PC-3 (cell line): Measurements from ENCODE around the gene TXNIP. TPM values are rescaled to one million over a fixed set of nuclear protein-coding genes. Genes with fewer than 3 reads are reported as not detected.

Experiments used
- ATAC-seq: fragments of 200-7000 bp; cut with Tn5 transposase; 2 replicates; pipeline ENCODE4 v1.9.1; 2020; ENCODE audit warnings: mild to moderate bottlenecking, moderate library complexity
- BruUV-seq: library from RNA; stranded (reverse); fragments of 400-500 nt; replicated peaks from 2 replicates; lab custom pipeline; 2021; lab: Mats Ljungman, UMichigan
- CTCF ChIA-PET: fragments of 300-600 bp; sonication (Branson Sonifier 250); formaldehyde crosslinking; loops from one replicate; lab custom pipeline; 2022; ENCODE audit warnings: antibody characterized with exemption; lab: Charles Lee
- POLR2A ChIA-PET: fragments of 300-600 bp; sonication (Branson Sonifier 250); formaldehyde crosslinking; loops from one replicate; lab custom pipeline; 2022; ENCODE audit warnings: antibody characterized with exemption; ENCODE audit not compliant: unreplicated experiment; lab: Charles Lee
- DNase-seq: peaks from one replicate; pipeline ENCODE4 v3.0.0-alpha.2; 2015
- H2AFZ ChIP-seq: fragments of 300-600 bp; sonication (generic); 2 replicates; pipeline ENCODE4 v1.6.0; 2016; ENCODE audit warnings: antibody characterized with exemption, low read length
- H3F3A ChIP-seq: fragments of 300-600 bp; sonication (generic); one replicate; pipeline ENCODE4 v1.6.0; 2017; ENCODE audit warnings: antibody characterized with exemption, low read length, control low read depth, mild to moderate bottlenecking; ENCODE audit not compliant: unreplicated experiment
- H3K27ac ChIP-seq: fragments of 300-600 bp; sonication (generic); 2 replicates; pipeline ENCODE4 v1.5.1; 2016; ENCODE audit warnings: mild to moderate bottlenecking, low read length
- H3K27me3 ChIP-seq: fragments of 300-600 bp; sonication (generic); 2 replicates; pipeline ENCODE4 v1.6.1; 2016; ENCODE audit warnings: low read length, mixed read lengths
- H3K36me3 ChIP-seq: fragments of 300-600 bp; sonication (generic); 2 replicates; pipeline ENCODE4 v1.6.1; 2016; ENCODE audit warnings: low read depth, mixed run types, low read length, mixed read lengths
- H3K4me1 ChIP-seq: fragments of 300-600 bp; sonication (generic); 2 replicates; pipeline ENCODE4 v1.5.1; 2016; ENCODE audit warnings: low read length; ENCODE audit not compliant: insufficient read depth
- H3K4me2 ChIP-seq: fragments of 300-600 bp; sonication (generic); 2 replicates; pipeline ENCODE4 v1.6.0; 2016; ENCODE audit warnings: low read length
- H3K4me3 ChIP-seq: fragments of 300-600 bp; sonication (generic); 2 replicates; pipeline ENCODE4 v1.5.1; 2016; ENCODE audit warnings: mild to moderate bottlenecking, low read length, mixed read lengths
- H3K79me2 ChIP-seq: fragments of 300-600 bp; sonication (generic); 2 replicates; pipeline ENCODE4 v1.6.1; 2017; ENCODE audit warnings: low read length, mixed read lengths
- H3K9ac ChIP-seq: fragments of 300-600 bp; sonication (generic); 2 replicates; pipeline ENCODE4 v1.6.0; 2016; ENCODE audit warnings: mild to moderate bottlenecking, low read length
- H3K9me2 ChIP-seq: fragments of 300-600 bp; sonication (generic); replicated peaks from 2 replicates; pipeline ENCODE4 v1.6.1; 2016; ENCODE audit warnings: mixed run types, low read length, mixed read lengths
- H3K9me3 ChIP-seq: fragments of 300-600 bp; sonication (generic); 2 replicates; pipeline ENCODE4 v1.6.1; 2016; ENCODE audit warnings: low read length, mixed read lengths
- H4K20me1 ChIP-seq: fragments of 300-600 bp; sonication (generic); 2 replicates; pipeline ENCODE4 v1.6.1; 2016; ENCODE audit warnings: low read length, mixed read lengths
- CTCF ChIP-seq: fragments of 300-600 bp; sonication (generic); conservative IDR thresholded peaks from 2 replicates; pipeline ENCODE4 v1.5.1; 2017; ENCODE audit warnings: antibody characterized with exemption, low read depth, mild to moderate bottlenecking, low read length
- EZH2 ChIP-seq: fragments of 300-600 bp; sonication (generic); IDR thresholded peaks from one replicate; pipeline ENCODE4 v1.6.1; 2017; ENCODE audit warnings: antibody characterized with exemption, mild to moderate bottlenecking, low read length; ENCODE audit not compliant: unreplicated experiment
- EZH2phosphoT487 ChIP-seq: fragments of 300-600 bp; sonication (generic); IDR thresholded peaks from 2 replicates; pipeline ENCODE4 v1.6.1; 2018; ENCODE audit warnings: mild to moderate bottlenecking, antibody characterized with exemption, low read length, borderline replicate concordance
- intact Hi-C: fragments of 100-400 bp; cut with micrococcal nuclease; formaldehyde crosslinking; loops from 2 replicates; pipeline ENCODE4 v1.9.0; 2023
- total RNA-seq: library from RNA; depleted of rRNA; stranded (reverse); fragments of >200 nt; gene quantifications from 2 replicates; pipeline ENCODE4 v1.2.3, GENCODE V29; 2014

TXNIP gene
- total RNA-seq, 1 experiment from 2014 or later: 45.3 TPM

GRCh38 chr1:145994391-145995120 is 1.8 kb downstream of the TXNIP start:
- no peak overlapping the region for H3K27ac ChIP-seq
- TF ChIP-seq CTCF (no peak), EZH2phosphoT487 (no peak), EZH2 (no peak)
- H3K4me2 ChIP-seq: peak overlapping the region; percentile 98
- intact Hi-C loops: no loop called here
- H3K79me2 ChIP-seq: peaks cover 44% of the 10 kb centered on the region
- H3K36me3 ChIP-seq: peaks cover 34% of the 10 kb centered on the region
- POLR2A ChIA-PET: no interaction called here
- H3K9me3 ChIP-seq: no peaks in the 10 kb centered on the region
- ATAC-seq: no peak
- no peak for DNase-seq
- peaks cover 38% of the 10 kb centered on the region for H3K4me1 ChIP-seq
- peak overlapping the region; percentile 99 for H3K4me3 ChIP-seq
- H2AFZ ChIP-seq: no peak overlapping the region
- H3K9me2 ChIP-seq: no peaks in the 10 kb centered on the region
- H3K27me3 ChIP-seq: no peaks in the 10 kb centered on the region
- CTCF ChIA-PET: no interaction called here
- BruUV-seq: no TSS peak
- H3F3A ChIP-seq: peaks cover 9% of the 10 kb centered on the region
- H3K9ac ChIP-seq: peak overlapping the region; percentile 94
- H4K20me1 ChIP-seq: peaks cover 34% of the 10 kb centered on the region

- no TSS peak for BruUV-seq
- no peaks in the 10 kb centered on the region for H3K27me3 ChIP-seq
- ATAC-seq: no peak
- H3K4me1 ChIP-seq: peaks cover 34% of the 10 kb centered on the region
- intact Hi-C loops: no loop called here
- H3K9ac ChIP-seq: no peak overlapping the region
- H3K4me3 ChIP-seq: peak overlapping the region; percentile 99
- CTCF ChIA-PET: no interaction called here
- H3F3A ChIP-seq: peaks cover 9% of the 10 kb centered on the region
- DNase-seq: no peak
- H3K27ac ChIP-seq: no peak overlapping the region
- peak overlapping the region; percentile 98 for H3K4me2 ChIP-seq
- H2AFZ ChIP-seq: no peak overlapping the region
- no peak for TF ChIP-seq EZH2phosphoT487
- no peak for TF ChIP-seq CTCF
- no peak for TF ChIP-seq EZH2
- H3K9me3 ChIP-seq: no peaks in the 10 kb centered on the region
- H3K9me2 ChIP-seq: no peaks in the 10 kb centered on the region
- H4K20me1 ChIP-seq: peaks cover 34% of the 10 kb centered on the region
- H3K79me2 ChIP-seq: peaks cover 44% of the 10 kb centered on the region
- peaks cover 34% of the 10 kb centered on the region for H3K36me3 ChIP-seq
- POLR2A ChIA-PET: no interaction called here
Observed at GRCh38 chr1:145993618-145994390, 2.6 kb downstream of the TXNIP start.
